ENCODE results near the gene KCNJ14.

The KCNJ14 gene

GRCh38 chr19:48500830-48501493, 45.6 kb downstream of the KCNJ14 start:
- in situ Hi-C loops (cut with HindIII; ENCODE audit: low pct_unique_long_range_greater_than_20kb, low sequenced_read_pairs), result no loop called here
- no peak for DNase-seq (ENCODE audit: low read depth in 1 of 2, low spot score in 1 of 2)
- no peak for TF ChIP-seq JUND (IDR thresholded peaks at IDR 0.05; ENCODE audit: low read depth)

- no peak for TF ChIP-seq JUND (IDR thresholded peaks at IDR 0.05; ENCODE audit: low read depth)
- in situ Hi-C loops (cut with HindIII; ENCODE audit: low pct_unique_long_range_greater_than_20kb, low sequenced_read_pairs), result no loop called here
- peak; percentile 84 to 99 for DNase-seq (ENCODE audit: low read depth in 1 of 2, low spot score in 1 of 2)
Measured at GRCh38 chr19:48501494-48502349, 46.3 kb downstream of the KCNJ14 start.

- no peak for DNase-seq (ENCODE audit: low read depth in 1 of 2, low spot score in 1 of 2)
- TF ChIP-seq JUND (IDR thresholded peaks at IDR 0.05; ENCODE audit: low read depth), result no peak
- in situ Hi-C loops (cut with HindIII; ENCODE audit: low pct_unique_long_range_greater_than_20kb, low sequenced_read_pairs), result no loop called here
Measured at GRCh38 chr19:48502350-48503018, 47.1 kb downstream of the KCNJ14 start.

GRCh38 chr19:48506138-48506733, 50.9 kb downstream of the KCNJ14 start:
- no peak for TF ChIP-seq JUND (IDR thresholded peaks at IDR 0.05; ENCODE audit: low read depth)
- in situ Hi-C loops (cut with HindIII; ENCODE audit: low pct_unique_long_range_greater_than_20kb, low sequenced_read_pairs), result no loop called here
- peak in 1 of 2 experiments; percentile 75 for DNase-seq (ENCODE audit: low read depth in 1 of 2, low spot score in 1 of 2)

GRCh38 chr19:48507911-48508439, 52.6 kb downstream of the KCNJ14 start:
- in situ Hi-C loops (cut with HindIII; ENCODE audit: low pct_unique_long_range_greater_than_20kb, low sequenced_read_pairs), result no loop called here
- DNase-seq (ENCODE audit: low read depth in 1 of 2, low spot score in 1 of 2), result no peak
- TF ChIP-seq JUND (IDR thresholded peaks at IDR 0.05; ENCODE audit: low read depth), result no peak

GRCh38 chr19:48508729-48509411, 53.5 kb downstream of the KCNJ14 start:
- in situ Hi-C loops (cut with HindIII; ENCODE audit: low pct_unique_long_range_greater_than_20kb, low sequenced_read_pairs), result no loop called here
- no peak for TF ChIP-seq JUND (IDR thresholded peaks at IDR 0.05; ENCODE audit: low read depth)
- DNase-seq (ENCODE audit: low read depth in 1 of 2, low spot score in 1 of 2), result no peak

- in situ Hi-C loops (cut with HindIII; ENCODE audit: low pct_unique_long_range_greater_than_20kb, low sequenced_read_pairs), result no loop called here
- peak in 1 of 2 experiments; percentile 65 for DNase-seq (ENCODE audit: low read depth in 1 of 2, low spot score in 1 of 2)
- TF ChIP-seq JUND (IDR thresholded peaks at IDR 0.05; ENCODE audit: low read depth), result no peak
Measured at GRCh38 chr19:48509467-48510194, 54.3 kb downstream of the KCNJ14 start.

GRCh38 chr19:48510421-48511268, 55.3 kb downstream of the KCNJ14 start:
- DNase-seq (ENCODE audit: low read depth in 1 of 2, low spot score in 1 of 2), result peak in 1 of 2 experiments; percentile 73
- no peak for TF ChIP-seq JUND (IDR thresholded peaks at IDR 0.05; ENCODE audit: low read depth)
- in situ Hi-C loops (cut with HindIII; ENCODE audit: low pct_unique_long_range_greater_than_20kb, low sequenced_read_pairs), result no loop called here

GRCh38 chr19:48511321-48511731, 56.0 kb downstream of the KCNJ14 start:
- DNase-seq (ENCODE audit: low read depth in 1 of 2, low spot score in 1 of 2), result no peak
- TF ChIP-seq JUND (IDR thresholded peaks at IDR 0.05; ENCODE audit: low read depth), result no peak
- in situ Hi-C loops (cut with HindIII; ENCODE audit: low pct_unique_long_range_greater_than_20kb, low sequenced_read_pairs), result no loop called here

GRCh38 chr19:48511800-48512503, 56.6 kb downstream of the KCNJ14 start, which contains the start of gene LMTK3:
Gene LMTK3, minus strand, starts transcription at chr19:48511835. Its CDS starts 259 bp downstream, at chr19:48511576.
- TF ChIP-seq JUND (IDR thresholded peaks at IDR 0.05; ENCODE audit: low read depth), result no peak
- peak in 1 of 2 experiments; percentile 69 for DNase-seq (ENCODE audit: low read depth in 1 of 2, low spot score in 1 of 2)
- in situ Hi-C loops (cut with HindIII; ENCODE audit: low pct_unique_long_range_greater_than_20kb, low sequenced_read_pairs), result no loop called here

All from T47D (cell line).